Pancreas (tissue), 10 donors: Measurements from ENCODE around the gene SRPRB. TPM values are rescaled to one million over a fixed set of nuclear protein-coding genes. Genes with fewer than 3 reads are reported as not detected.

Source experiments
- ATAC-seq, 4 donors: fragments of 200-7000 bp; cut with Tn5 transposase; one replicate each; pipeline versions ENCODE4 v1.8.0 to v1.9.1; 2020; ENCODE audit warnings: mild to moderate bottlenecking in 4 of 4, moderate library complexity in 4 of 4
- DNase-seq, 6 donors: peaks; one replicate each; pipeline ENCODE4 v3.0.0-alpha.2; 2020
- FAIRE-seq: peaks from 2 replicates; lab custom pipeline; 2012; peaks lifted over from hg19 to GRCh38; lab: Jason Lieb, UNC
- H3K27ac ChIP-seq, 4 donors: fragments of 200-600 bp; sonication (generic); 1 replicate in 3 of 4; 2 replicates in 1 of 4; pipeline versions ENCODE4 v1.5.0 to v1.8.0; 2020
- H3K27me3 ChIP-seq, 4 donors: fragments of 200-600 bp; one replicate each; pipeline ENCODE4 v1.8.0; 2021
- H3K36me3 ChIP-seq, 3 donors: fragments of 200-600 bp; sonication (generic) in 1 of 3; one replicate each; pipeline versions ENCODE4 v1.5.0 to v1.8.0; 2020 to 2021
- H3K4me1 ChIP-seq, 3 donors: fragments of 200-600 bp; one replicate each; pipeline ENCODE4 v1.8.0; 2021
- H3K4me3 ChIP-seq, 4 donors: fragments of 200-600 bp; sonication (generic) in 2 of 4; one replicate each; pipeline versions ENCODE4 v1.5.0 to v1.8.0; 2020 to 2021
- H3K9me3 ChIP-seq, 4 donors: fragments of 200-600 bp; one replicate each; pipeline ENCODE4 v1.8.0; 2021
- WGBS, 2 donors: extraction: QIAGEN DNeasy Blood & Tissue Kit; methylation state at CpG; one replicate each; pipeline ENCODE4 v1.1.7; 2013; 5-methylcytosine and 5-hydroxymethylcytosine counted together
- intact Hi-C, 3 donors: fragments of 100-400 bp; cut with DNase I; formaldehyde crosslinking; loops; one replicate each; pipeline versions ENCODE4 v1.11.1 to v1.14.2; 2022
- polyA plus RNA-seq, 2 donors: library from polyadenylated mRNA; stranded (reverse); fragments of 200-250 nt; gene quantifications; one replicate each; pipeline ENCODE4 v1.2.3, GENCODE V29; 2013
- total RNA-seq, 6 donors: library from RNA; stranded (reverse); fragmentation: NEBNext Ultra II Directional in 4 of 6; extraction: Animal tissue kit (Norgen Biotek cat#: 25700) in 4 of 6; gene quantifications; one replicate each; pipeline versions ENCODE4 v1.2.1 to v1.2.4, GENCODE V29; 2021 to 2023
- TF ChIP-seq, protein P1 (sequence below), 4 donors: fragments of 200-600 bp; sonication (generic) in 3 of 4; IDR thresholded peaks; one replicate each; pipeline versions ENCODE4 v1.5.0 to v1.8.0; 2021; ENCODE audit warnings: antibody characterized with exemption in 4 of 4
- donor health status: healthy with polysubstance abuse.
- donor health status: DM: no; HTN: no; CAD: no; lungs with moderate emphysema.
- donor health status: DM: no; HTN: no; CAD: no.
- donor health status: control.
- donor health status: control.
- donor health status: Bipolar disorder and iron deficiency.
- donor health status: DM: yes; HTN: yes; CAD: no.
- donor health status: DM: no; HTN: no; CAD: no.
- donor health status: DM: no; HTN: no; CAD: no.
- donor health status: DM: yes; HTN: yes; CAD: no.

Gene SRPRB
- total and polyA plus RNA-seq, 8 donors = 37.0 to 132 (median 75.3) TPM

DNA sequence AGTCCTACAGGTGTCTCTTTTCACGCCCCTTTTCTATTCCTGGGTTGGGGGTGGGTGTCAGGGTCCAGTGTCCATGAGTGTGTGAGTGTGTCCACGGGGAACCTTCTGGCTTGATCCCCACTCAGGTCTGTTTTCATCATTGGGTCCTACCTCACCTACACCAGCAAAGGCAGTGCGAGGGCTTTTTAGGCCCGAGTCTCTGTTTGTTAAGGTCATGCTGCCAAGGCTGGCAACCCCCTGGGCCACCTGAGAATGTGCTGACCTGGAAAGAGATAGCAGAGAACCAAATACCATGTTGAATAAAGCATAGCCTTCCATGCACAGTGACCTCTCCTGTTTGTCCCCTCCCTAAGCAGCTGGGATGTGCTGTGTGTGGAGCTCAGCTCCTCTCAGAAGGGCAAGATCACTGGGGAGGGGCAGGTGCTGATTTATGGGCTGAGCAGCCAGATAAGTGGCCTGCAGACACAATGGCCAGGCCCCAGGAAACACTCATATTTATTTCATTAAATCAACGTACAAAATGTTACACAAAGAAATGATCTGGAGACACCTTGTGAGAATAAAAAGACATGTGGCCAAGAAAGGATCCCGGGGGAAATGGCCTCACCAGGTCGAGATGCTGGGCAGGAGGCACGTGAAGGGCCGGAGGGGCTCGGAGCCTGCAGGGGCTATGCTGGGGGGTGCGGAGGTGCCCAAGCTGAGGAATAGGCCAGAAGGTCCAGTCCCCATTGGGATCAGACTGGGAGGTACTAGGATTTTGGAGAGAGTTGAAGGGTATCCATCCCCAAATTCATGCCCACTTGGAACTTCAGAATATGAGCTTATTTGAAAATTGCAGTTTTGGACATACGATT lies 54.0 kb downstream of the SRPRB start:
- Histone ChIP-seq H3K4me3 (no peak overlapping the region), H3K27me3 (no peaks in the 10 kb centered on the region), H3K36me3 (no peaks in the 10 kb centered on the region), H3K27ac (no peak overlapping the region), H3K9me3 (no peaks in the 10 kb centered on the region), H3K4me1 (no peaks in the 10 kb centered on the region)
- no peak for FAIRE-seq
- no peak for DNase-seq
- no peak for ATAC-seq
- intact Hi-C loops = no loop called here
- TF ChIP-seq, protein P1, sequence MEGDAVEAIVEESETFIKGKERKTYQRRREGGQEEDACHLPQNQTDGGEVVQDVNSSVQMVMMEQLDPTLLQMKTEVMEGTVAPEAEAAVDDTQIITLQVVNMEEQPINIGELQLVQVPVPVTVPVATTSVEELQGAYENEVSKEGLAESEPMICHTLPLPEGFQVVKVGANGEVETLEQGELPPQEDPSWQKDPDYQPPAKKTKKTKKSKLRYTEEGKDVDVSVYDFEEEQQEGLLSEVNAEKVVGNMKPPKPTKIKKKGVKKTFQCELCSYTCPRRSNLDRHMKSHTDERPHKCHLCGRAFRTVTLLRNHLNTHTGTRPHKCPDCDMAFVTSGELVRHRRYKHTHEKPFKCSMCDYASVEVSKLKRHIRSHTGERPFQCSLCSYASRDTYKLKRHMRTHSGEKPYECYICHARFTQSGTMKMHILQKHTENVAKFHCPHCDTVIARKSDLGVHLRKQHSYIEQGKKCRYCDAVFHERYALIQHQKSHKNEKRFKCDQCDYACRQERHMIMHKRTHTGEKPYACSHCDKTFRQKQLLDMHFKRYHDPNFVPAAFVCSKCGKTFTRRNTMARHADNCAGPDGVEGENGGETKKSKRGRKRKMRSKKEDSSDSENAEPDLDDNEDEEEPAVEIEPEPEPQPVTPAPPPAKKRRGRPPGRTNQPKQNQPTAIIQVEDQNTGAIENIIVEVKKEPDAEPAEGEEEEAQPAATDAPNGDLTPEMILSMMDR (IDR thresholded peaks at IDR 0.05) = no peak
- WGBS, 2 donors = 77 to 81% methylated on average over 12 of the region's 12 CpGs

GRCh38 chr3:133860519-133860918 lies 54.9 kb downstream of the SRPRB start:
- TF ChIP-seq, protein P1 (IDR thresholded peaks at IDR 0.05) = no peak
- intact Hi-C loops = no loop called here
- Histone ChIP-seq H3K9me3 (no peaks in the 10 kb centered on the region), H3K36me3 (no peaks in the 10 kb centered on the region), H3K27ac (no peak overlapping the region), H3K4me3 (no peak overlapping the region), H3K4me1 (no peaks in the 10 kb centered on the region), H3K27me3 (no peaks in the 10 kb centered on the region)
- no peak for FAIRE-seq
- WGBS, 2 donors = 91% methylated on average over 5 of the region's 5 CpGs
- no peak for ATAC-seq
- DNase-seq = no peak

- TF ChIP-seq, protein P1 (IDR thresholded peaks at IDR 0.05) = no peak
- no peak for FAIRE-seq
Observed at GRCh38 chr3:133862161-133862560, 56.5 kb downstream of the SRPRB start.

GRCh38 chr3:133863911-133864310 lies 58.3 kb downstream of the SRPRB start:
- H3K27ac ChIP-seq = no peak overlapping the region
- intact Hi-C loops = no loop called here
- H3K9me3 ChIP-seq = no peaks in the 10 kb centered on the region
- H3K4me1 ChIP-seq = peaks cover 0 to 5% (median 0%) of the 10 kb centered on the region in 3 donors
- no peaks in the 10 kb centered on the region for H3K36me3 ChIP-seq
- DNase-seq (no peak), ATAC-seq (no peak), FAIRE-seq (no peak)
- WGBS, 2 donors = 76 to 82% methylated on average over 11 of the region's 11 CpGs
- H3K4me3 ChIP-seq = no peak overlapping the region
- no peaks in the 10 kb centered on the region for H3K27me3 ChIP-seq
- TF ChIP-seq, protein P1 (IDR thresholded peaks at IDR 0.05) = no peak

More at GRCh38 chr3:133862161-133862560, 56.5 kb downstream of the SRPRB start:
- Histone ChIP-seq H3K4me3 (no peak overlapping the region), H3K27me3 (no peaks in the 10 kb centered on the region), H3K9me3 (no peaks in the 10 kb centered on the region), H3K36me3 (no peaks in the 10 kb centered on the region), H3K27ac (no peak overlapping the region), H3K4me1 (no peaks in the 10 kb centered on the region)
- ATAC-seq = no peak
- WGBS, 2 donors = 81 to 82% methylated on average over 4 of the region's 4 CpGs
- no peak for DNase-seq
- intact Hi-C loops = no loop called here

DNA sequence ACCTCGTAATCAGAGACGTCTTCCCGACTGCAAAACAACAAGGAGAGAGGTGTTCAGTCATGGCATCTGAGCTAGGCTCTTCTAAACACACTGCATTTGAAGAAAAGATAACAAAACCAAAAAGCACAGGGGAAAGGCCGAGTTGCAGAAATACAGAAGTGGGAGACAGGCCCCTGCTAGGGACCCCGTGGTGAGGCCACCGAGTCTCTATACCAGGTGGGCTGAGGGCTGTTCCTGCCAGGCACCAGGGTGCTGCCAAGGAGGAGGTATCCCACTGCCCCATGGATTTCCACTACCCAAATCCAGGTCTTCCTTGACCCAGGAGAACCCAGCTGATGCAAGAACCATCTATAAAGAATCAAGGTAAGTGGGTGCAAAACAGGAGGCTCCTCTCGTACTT lies 59.0 kb downstream of the SRPRB start:
- no peak for DNase-seq
- Histone ChIP-seq H3K4me3 (no peak overlapping the region), H3K4me1 (peaks cover 0 to 5% (median 0%) of the 10 kb centered on the region in 3 donors), H3K9me3 (no peaks in the 10 kb centered on the region), H3K36me3 (no peaks in the 10 kb centered on the region), H3K27me3 (no peaks in the 10 kb centered on the region), H3K27ac (no peak overlapping the region)
- no peak for ATAC-seq
- 82 to 83% methylated on average over 7 of the region's 7 CpGs for WGBS, 2 donors
- TF ChIP-seq, protein P1 (IDR thresholded peaks at IDR 0.05) = no peak
- no peak for FAIRE-seq
- intact Hi-C loops = no loop called here
